DOHH2 (cell line): ENCODE measurements around the gene MFGE8.
A peak's percentile ranks its signal among the peaks of the same experiment; 100 is the strongest.

Experiments used
- H3F3A ChIP-seq: fragments of 200-600 bp; sonication (generic), shearing (Covaris generic); 2 replicates; pipeline ENCODE4 v1.6.0; 2016; ENCODE audit warnings: antibody characterized with exemption, mild to moderate bottlenecking; ENCODE audit not compliant: control insufficient read depth, insufficient read depth
- H3K27ac ChIP-seq: fragments of 200-600 bp; sonication (generic); 2 replicates; pipeline ENCODE4 v1.5.1; 2014; ENCODE audit warnings: low read depth, mild to moderate bottlenecking, low read length, moderate library complexity
- H3K27me3 ChIP-seq: fragments of 200-600 bp; sonication (generic); 2 replicates; pipeline ENCODE4 v1.6.1; 2014; ENCODE audit warnings: mild to moderate bottlenecking, low read length, mixed read lengths; ENCODE audit not compliant: control insufficient read depth
- H3K36me3 ChIP-seq: fragments of 200-600 bp; sonication (generic); 2 replicates; pipeline ENCODE4 v1.6.1; 2014; ENCODE audit warnings: mild to moderate bottlenecking, low read length, moderate library complexity, mixed read lengths; ENCODE audit not compliant: control insufficient read depth
- H3K4me1 ChIP-seq: fragments of 200-600 bp; sonication (generic); 2 replicates; pipeline ENCODE4 v1.6.1; 2014; ENCODE audit warnings: mild to moderate bottlenecking, low read length, mixed read lengths; ENCODE audit not compliant: control insufficient read depth
- H3K4me2 ChIP-seq: fragments of 200-600 bp; sonication (generic); 2 replicates; pipeline ENCODE4 v1.6.0; 2014; ENCODE audit warnings: mild to moderate bottlenecking, low read length, moderate library complexity
- H3K4me3 ChIP-seq: fragments of 200-600 bp; sonication (generic); 2 replicates; pipeline ENCODE4 v1.5.1; 2014; ENCODE audit warnings: mild to moderate bottlenecking, low read length, mixed read lengths
- H3K79me2 ChIP-seq: fragments of 200-600 bp; sonication (generic); 2 replicates; pipeline ENCODE4 v1.6.1; 2014; ENCODE audit warnings: mild to moderate bottlenecking, low read length, mixed read lengths; ENCODE audit not compliant: control insufficient read depth
- H3K9me2 ChIP-seq: fragments of 200-600 bp; sonication (generic); replicated peaks from 2 replicates; pipeline ENCODE4 v1.6.1; 2014; ENCODE audit warnings: mild to moderate bottlenecking, low read length, mixed read lengths; ENCODE audit not compliant: control insufficient read depth
- H3K9me3 ChIP-seq: fragments of 200-600 bp; sonication (generic); 2 replicates; pipeline ENCODE4 v1.6.1; 2014; ENCODE audit warnings: antibody characterized with exemption, low read length, mixed read lengths; ENCODE audit not compliant: control insufficient read depth, insufficient read depth
- H4K20me1 ChIP-seq: fragments of 200-600 bp; sonication (generic); 2 replicates; pipeline ENCODE4 v1.6.0; 2014; ENCODE audit warnings: low read depth, mild to moderate bottlenecking, antibody characterized with exemption, low read length, moderate library complexity; ENCODE audit not compliant: control insufficient read depth, insufficient read depth
- EZH2phosphoT487 ChIP-seq: fragments of 200-600 bp; sonication (generic); IDR thresholded peaks from 2 replicates; pipeline ENCODE4 v1.6.1; 2017; ENCODE audit warnings: borderline replicate concordance, mild to moderate bottlenecking, antibody characterized with exemption, low read length, moderate library complexity, mixed read lengths
- TF ChIP-seq, protein P1 (sequence below): fragments of 200-600 bp; sonication (generic); IDR thresholded peaks from one replicate; pipeline ENCODE4 v1.5.1; 2014; ENCODE audit warnings: antibody characterized with exemption, mild to moderate bottlenecking, low read depth, low read length; ENCODE audit not compliant: poor library complexity, severe bottlenecking

The MFGE8 gene

DNA sequence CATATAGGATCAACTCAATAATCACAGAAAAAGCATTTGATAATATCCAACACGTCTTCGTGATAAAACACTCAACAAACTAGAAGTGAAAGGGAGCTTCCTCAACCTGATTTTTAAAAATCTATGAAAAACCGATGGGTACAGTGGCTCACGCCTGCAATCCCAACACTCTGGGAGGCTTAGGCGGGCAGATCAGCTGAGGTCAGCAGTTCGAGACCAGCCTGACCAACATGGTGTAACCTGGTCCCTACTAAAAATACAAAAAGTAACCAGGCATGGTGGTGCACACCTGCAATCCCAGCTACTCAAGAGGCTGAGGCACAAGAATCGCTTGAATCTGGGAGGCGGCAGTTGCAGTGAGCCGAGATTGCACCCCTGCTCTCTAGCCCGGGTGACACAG lies 2.2 kb upstream of the MFGE8 start:
- Histone ChIP-seq H3K36me3 (no peaks in the 10 kb centered on the region), H3K4me1 (peaks cover 8% of the 10 kb centered on the region), H4K20me1 (no peaks in the 10 kb centered on the region), H3K4me3 (no peak overlapping the region), H3K79me2 (no peaks in the 10 kb centered on the region), H3K4me2 (no peak overlapping the region), H3F3A (no peaks in the 10 kb centered on the region), H3K9me3 (no peaks in the 10 kb centered on the region), H3K27me3 (peaks cover 18% of the 10 kb centered on the region), H3K27ac (no peak overlapping the region), H3K9me2 (no peaks in the 10 kb centered on the region)
- TF ChIP-seq EZH2phosphoT487 = no peak
- TF ChIP-seq, protein P1, sequence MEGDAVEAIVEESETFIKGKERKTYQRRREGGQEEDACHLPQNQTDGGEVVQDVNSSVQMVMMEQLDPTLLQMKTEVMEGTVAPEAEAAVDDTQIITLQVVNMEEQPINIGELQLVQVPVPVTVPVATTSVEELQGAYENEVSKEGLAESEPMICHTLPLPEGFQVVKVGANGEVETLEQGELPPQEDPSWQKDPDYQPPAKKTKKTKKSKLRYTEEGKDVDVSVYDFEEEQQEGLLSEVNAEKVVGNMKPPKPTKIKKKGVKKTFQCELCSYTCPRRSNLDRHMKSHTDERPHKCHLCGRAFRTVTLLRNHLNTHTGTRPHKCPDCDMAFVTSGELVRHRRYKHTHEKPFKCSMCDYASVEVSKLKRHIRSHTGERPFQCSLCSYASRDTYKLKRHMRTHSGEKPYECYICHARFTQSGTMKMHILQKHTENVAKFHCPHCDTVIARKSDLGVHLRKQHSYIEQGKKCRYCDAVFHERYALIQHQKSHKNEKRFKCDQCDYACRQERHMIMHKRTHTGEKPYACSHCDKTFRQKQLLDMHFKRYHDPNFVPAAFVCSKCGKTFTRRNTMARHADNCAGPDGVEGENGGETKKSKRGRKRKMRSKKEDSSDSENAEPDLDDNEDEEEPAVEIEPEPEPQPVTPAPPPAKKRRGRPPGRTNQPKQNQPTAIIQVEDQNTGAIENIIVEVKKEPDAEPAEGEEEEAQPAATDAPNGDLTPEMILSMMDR = no peak

DNA sequence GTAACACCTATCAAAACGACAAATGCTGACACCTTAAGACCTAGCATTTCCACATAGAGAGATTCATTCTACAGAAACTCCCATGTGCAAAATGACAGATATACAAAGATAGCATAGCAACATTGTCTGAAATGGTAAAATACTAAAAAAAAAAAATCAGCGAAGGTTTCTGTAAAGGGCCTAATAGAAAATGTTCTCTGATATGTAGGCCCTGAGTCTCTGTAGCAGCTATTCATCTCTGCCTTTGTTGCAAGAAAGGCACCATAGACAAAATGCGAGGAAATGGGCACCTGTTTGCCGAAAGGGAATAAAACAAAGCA lies 631 bp upstream of the MFGE8 start:
- H3K36me3 ChIP-seq = no peaks in the 10 kb centered on the region
- peak overlapping the region; percentile 73 for H3K4me2 ChIP-seq
- no peaks in the 10 kb centered on the region for H4K20me1 ChIP-seq
- peak overlapping the region; percentile 78 for H3K4me3 ChIP-seq
- no peak overlapping the region for H3K27ac ChIP-seq
- TF ChIP-seq, protein P1 = no peak
- TF ChIP-seq EZH2phosphoT487 = no peak
- no peaks in the 10 kb centered on the region for H3F3A ChIP-seq
- no peaks in the 10 kb centered on the region for H3K9me3 ChIP-seq
- H3K9me2 ChIP-seq = no peaks in the 10 kb centered on the region
- H3K79me2 ChIP-seq = no peaks in the 10 kb centered on the region
- peaks cover 8% of the 10 kb centered on the region for H3K4me1 ChIP-seq
- H3K27me3 ChIP-seq = peaks cover 4% of the 10 kb centered on the region

DNA sequence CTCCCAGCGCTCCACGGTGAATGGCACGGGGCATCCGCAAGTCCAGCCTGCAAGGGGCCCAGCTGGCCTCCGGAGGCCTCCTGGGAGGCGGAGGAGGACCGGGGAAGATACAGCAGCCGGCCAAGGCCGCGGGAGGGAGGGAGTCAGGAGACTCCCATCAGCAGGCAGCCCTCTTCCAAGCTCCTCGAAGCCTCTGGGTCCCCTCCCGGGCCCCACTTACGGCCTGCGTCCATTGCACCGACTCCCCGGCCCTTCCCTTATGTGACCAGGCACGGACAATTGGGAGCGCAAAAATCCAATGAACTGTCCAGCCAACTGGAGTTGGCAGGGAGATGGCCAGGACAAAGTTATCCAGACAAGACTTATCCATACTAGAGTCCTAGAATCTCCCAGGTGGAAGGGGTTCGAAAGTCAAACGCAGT lies 668 bp downstream of the MFGE8 start:
- Histone ChIP-seq H3K79me2 (no peaks in the 10 kb centered on the region), H3K27ac (no peak overlapping the region), H3K4me1 (peaks cover 8% of the 10 kb centered on the region)

More for the DNA sequence above, 668 bp downstream of the MFGE8 start:
- Histone ChIP-seq H3K27me3 (no peaks in the 10 kb centered on the region), H3K36me3 (no peaks in the 10 kb centered on the region), H3K4me2 (peak overlapping the region; percentile 73), H3K9me2 (no peaks in the 10 kb centered on the region), H3K4me3 (peak overlapping the region; percentile 78), H4K20me1 (no peaks in the 10 kb centered on the region), H3F3A (no peaks in the 10 kb centered on the region), H3K9me3 (no peaks in the 10 kb centered on the region)
- TF ChIP-seq, protein P1 = no peak
- no peak for TF ChIP-seq EZH2phosphoT487
